Stomach (tissue), 9 donors: ENCODE measurements around the gene NEAT1. TPM values are rescaled to one million over a fixed set of nuclear protein-coding genes. Genes with fewer than 3 reads are reported as not detected.

Experiments
- DNase-seq, 2 donors: peaks; one replicate each; pipeline versions ENCODE4 v3.0.0 to v3.0.0-alpha.2; 2013 to 2019
- H3K27ac ChIP-seq, 5 donors: fragments of 200-600 bp in 4 of 5; sonication (generic) in 4 of 5; one replicate each; pipeline ENCODE4 v1.5.1; 2013 to 2019; ENCODE audit warnings: mild to moderate bottlenecking in 1 of 5, moderate library complexity in 1 of 5
- H3K27me3 ChIP-seq, 3 donors: fragments of 200-600 bp; sonication (generic); one replicate each; pipeline ENCODE4 v1.5.1; 2017 to 2019; ENCODE audit warnings: mixed run types in 1 of 3
- H3K36me3 ChIP-seq, 4 donors: fragments of 200-600 bp; sonication (generic); 1 replicate in 3 of 4; 2 replicates in 1 of 4; pipeline ENCODE4 v1.5.1; 2016 to 2019
- H3K4me1 ChIP-seq, 4 donors: fragments of 200-600 bp; sonication (generic); one replicate each; pipeline ENCODE4 v1.5.1; 2016 to 2019
- H3K4me3 ChIP-seq, 4 donors: fragments of 200-600 bp; sonication (generic) in 3 of 4; one replicate each; pipeline ENCODE4 v1.5.1; 2016 to 2019; ENCODE audit warnings: mild to moderate bottlenecking in 1 of 4
- H3K9me3 ChIP-seq, 4 donors: fragments of 200-600 bp; sonication (generic); one replicate each; pipeline ENCODE4 v1.5.1; 2016 to 2019
- EP300 ChIP-seq: sonication (generic); formaldehyde crosslinking; IDR thresholded peaks from one replicate; pipeline ENCODE4 v1.6.1; 2017; ENCODE audit warnings: antibody characterized with exemption
- POLR2A ChIP-seq, 4 donors: fragments of 450-650 bp; IDR thresholded peaks; one replicate each; pipeline ENCODE4 v1.6.1; 2016; ENCODE audit warnings: antibody characterized with exemption in 4 of 4, control low read depth in 2 of 4, mild to moderate bottlenecking in 1 of 4, moderate library complexity in 1 of 4
- POLR2AphosphoS5 ChIP-seq, 3 donors: sonication (generic); formaldehyde crosslinking; IDR thresholded peaks; one replicate each; pipeline ENCODE4 v1.6.1; 2016; ENCODE audit warnings: antibody characterized with exemption in 3 of 3
- WGBS, 5 donors: extraction: QIAGEN DNeasy Blood & Tissue Kit in 3 of 5; methylation state at CpG; one replicate each; pipeline versions ENCODE4 v1.1.5 to v1.1.7; 2013 to 2018; 5-methylcytosine and 5-hydroxymethylcytosine counted together
- intact Hi-C: fragments of 100-400 bp; cut with DNase I; formaldehyde crosslinking; loops from one replicate; pipeline ENCODE4 v1.15.1; 2023; ENCODE audit warnings: low total_unique reads
- polyA plus RNA-seq, 3 donors: library from polyadenylated mRNA; stranded (reverse); fragments of 200-250 nt; gene quantifications; one replicate each; pipeline ENCODE4 v1.2.3, GENCODE V29; 2013
- total RNA-seq, 5 donors: library from RNA; depleted of rRNA; stranded (reverse); fragments of >200 nt; gene quantifications; one replicate each; pipeline versions ENCODE4 v1.1.0 to v1.2.3, GENCODE V29; 2014 to 2016
- TF ChIP-seq, protein P1 (sequence below), 7 experiments: fragments of 450-650 bp in 4 of 7; fragments of 200-600 bp in 3 of 7; sonication (generic) in 3 of 7; IDR thresholded peaks; one replicate each; pipeline ENCODE4 v1.5.1; 2016 to 2019; ENCODE audit warnings: antibody characterized with exemption in 7 of 7, control low read depth in 2 of 7, mild to moderate bottlenecking in 1 of 7
- donor health status: healthy with polysubstance abuse.
- donor health status: Bipolar disorder and iron deficiency.
- donor health status: healthy.

The NEAT1 gene
- total and polyA plus RNA-seq, 8 donors = 131 to 2,124 (median 707) TPM

DNA sequence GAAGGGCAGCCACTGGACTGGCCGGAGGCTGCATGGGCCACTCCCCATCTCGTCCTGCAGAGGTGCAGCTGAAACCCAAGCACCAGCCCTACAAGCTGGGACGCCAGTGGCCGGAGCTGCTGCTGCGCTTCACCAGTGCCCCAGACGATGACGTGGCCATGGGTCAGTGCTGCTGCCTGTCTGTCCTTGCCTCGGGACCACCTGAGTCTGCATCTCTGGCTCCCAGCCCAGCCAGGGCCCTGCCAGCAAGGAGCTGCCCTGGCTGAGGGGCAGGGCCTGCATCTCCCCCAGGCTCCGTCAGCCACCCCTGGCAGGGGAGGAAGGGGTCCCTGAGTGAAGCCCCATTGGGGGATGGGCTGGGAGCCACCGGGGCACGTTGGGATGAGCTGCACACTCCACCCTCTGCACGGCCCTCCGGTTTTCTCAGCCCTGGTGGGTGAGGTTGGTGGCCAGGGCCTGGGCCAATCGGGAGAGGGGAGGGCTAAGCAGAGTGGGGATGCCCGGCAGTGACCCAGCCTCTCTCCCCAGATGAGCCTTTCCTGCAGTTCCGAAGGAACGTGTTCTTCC lies 29.0 kb upstream of the NEAT1 start:
- intact Hi-C loops = no loop called here
- WGBS, 5 donors = 87 to 93% (median 90%) methylated on average over 3 to 17 of the region's 17 CpGs
- DNase-seq = no peak
- Histone ChIP-seq H3K27me3 (no peaks in the 10 kb centered on the region), H3K4me1 (peaks cover 24 to 39% (median 32%) of the 10 kb centered on the region in 4 donors), H3K36me3 (peaks cover 45 to 97% (median 91%) of the 10 kb centered on the region in 4 donors), H3K4me3 (no peak overlapping the region), H3K9me3 (no peaks in the 10 kb centered on the region), H3K27ac (no peak overlapping the region)
- TF ChIP-seq POLR2A (IDR thresholded peaks at IDR 0.05) (no peak), EP300 (no peak), POLR2AphosphoS5 (IDR thresholded peaks at IDR 0.05) (no peak)
- TF ChIP-seq, protein P1, sequence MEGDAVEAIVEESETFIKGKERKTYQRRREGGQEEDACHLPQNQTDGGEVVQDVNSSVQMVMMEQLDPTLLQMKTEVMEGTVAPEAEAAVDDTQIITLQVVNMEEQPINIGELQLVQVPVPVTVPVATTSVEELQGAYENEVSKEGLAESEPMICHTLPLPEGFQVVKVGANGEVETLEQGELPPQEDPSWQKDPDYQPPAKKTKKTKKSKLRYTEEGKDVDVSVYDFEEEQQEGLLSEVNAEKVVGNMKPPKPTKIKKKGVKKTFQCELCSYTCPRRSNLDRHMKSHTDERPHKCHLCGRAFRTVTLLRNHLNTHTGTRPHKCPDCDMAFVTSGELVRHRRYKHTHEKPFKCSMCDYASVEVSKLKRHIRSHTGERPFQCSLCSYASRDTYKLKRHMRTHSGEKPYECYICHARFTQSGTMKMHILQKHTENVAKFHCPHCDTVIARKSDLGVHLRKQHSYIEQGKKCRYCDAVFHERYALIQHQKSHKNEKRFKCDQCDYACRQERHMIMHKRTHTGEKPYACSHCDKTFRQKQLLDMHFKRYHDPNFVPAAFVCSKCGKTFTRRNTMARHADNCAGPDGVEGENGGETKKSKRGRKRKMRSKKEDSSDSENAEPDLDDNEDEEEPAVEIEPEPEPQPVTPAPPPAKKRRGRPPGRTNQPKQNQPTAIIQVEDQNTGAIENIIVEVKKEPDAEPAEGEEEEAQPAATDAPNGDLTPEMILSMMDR (IDR thresholded peaks at IDR 0.05) = no peak

DNA sequence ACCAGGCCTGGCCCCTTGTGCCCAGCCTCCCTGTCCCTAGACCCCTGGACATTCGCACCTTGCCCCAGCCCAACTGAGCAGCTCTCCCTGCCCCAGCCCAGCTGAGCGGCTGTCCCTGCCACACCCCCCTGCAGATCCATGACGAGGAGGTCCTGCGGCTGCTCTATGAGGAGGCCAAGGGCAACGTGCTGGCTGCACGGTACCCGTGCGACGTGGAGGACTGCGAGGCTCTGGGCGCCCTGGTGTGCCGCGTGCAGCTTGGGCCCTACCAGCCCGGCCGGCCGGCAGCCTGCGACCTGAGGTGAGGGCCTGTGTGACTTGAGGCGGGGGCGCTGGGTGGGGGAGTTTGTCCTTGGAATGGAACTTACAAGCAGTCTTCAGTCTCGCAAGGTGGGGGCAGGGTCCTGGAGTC lies 28.5 kb upstream of the NEAT1 start:
- TF ChIP-seq POLR2AphosphoS5 (IDR thresholded peaks at IDR 0.05) (no peak), EP300 (no peak), POLR2A (IDR thresholded peaks at IDR 0.05) (no peak)
- TF ChIP-seq, protein P1 (IDR thresholded peaks at IDR 0.05) = no peak
- no peak overlapping the region for H3K27ac ChIP-seq
- peaks cover 18 to 33% (median 27%) of the 10 kb centered on the region in 4 donors for H3K4me1 ChIP-seq
- WGBS, 5 donors = 92 to 97% (median 96%) methylated on average over 13 to 20 of the region's 20 CpGs
- H3K27me3 ChIP-seq = no peaks in the 10 kb centered on the region
- DNase-seq = no peak
- H3K4me3 ChIP-seq = no peak overlapping the region
- H3K9me3 ChIP-seq = no peaks in the 10 kb centered on the region
- H3K36me3 ChIP-seq = peaks cover 45 to 100% (median 92%) of the 10 kb centered on the region in 4 donors
- intact Hi-C loops = no loop called here

DNA sequence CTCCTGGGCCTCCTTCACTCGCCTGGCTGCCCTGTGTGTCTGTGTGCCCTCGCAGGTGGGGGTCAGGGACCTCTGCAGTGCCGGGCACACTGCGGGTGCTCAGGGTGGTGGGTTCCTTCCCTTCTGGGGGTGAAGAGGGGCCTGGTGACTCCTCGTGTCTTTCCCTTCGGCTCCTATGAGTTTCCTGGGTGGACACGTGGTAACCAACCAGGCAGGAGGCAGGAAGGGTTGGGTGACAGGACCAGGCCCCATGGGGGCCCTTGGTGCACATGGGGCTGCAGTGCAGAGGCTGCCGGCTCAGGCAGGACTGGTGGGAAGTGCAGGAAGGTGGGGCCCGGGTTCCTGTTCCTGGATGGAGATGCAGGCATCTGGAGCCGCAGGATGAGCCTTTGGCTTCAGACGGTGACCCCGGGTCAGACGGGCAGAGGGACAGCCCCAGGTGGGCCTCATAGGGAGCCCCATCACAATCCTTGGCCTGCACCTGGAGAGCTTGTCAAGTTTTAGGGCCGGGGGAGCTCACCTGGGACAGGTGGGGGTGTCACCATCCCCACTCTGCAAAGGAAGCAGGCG lies 26.6 kb upstream of the NEAT1 start:
- no peak overlapping the region for H3K27ac ChIP-seq
- no peaks in the 10 kb centered on the region for H3K27me3 ChIP-seq
- DNase-seq = no peak
- peaks cover under 1 to 14% (median 7%) of the 10 kb centered on the region in 4 donors for H3K4me1 ChIP-seq
- intact Hi-C loops = no loop called here
- peaks cover 64 to 100% (median 97%) of the 10 kb centered on the region in 4 donors for H3K36me3 ChIP-seq
- no peaks in the 10 kb centered on the region for H3K9me3 ChIP-seq
- H3K4me3 ChIP-seq = no peak overlapping the region
- TF ChIP-seq POLR2AphosphoS5 (IDR thresholded peaks at IDR 0.05) = no peak
- no peak for TF ChIP-seq POLR2A (IDR thresholded peaks at IDR 0.05)
- TF ChIP-seq EP300 = no peak
- TF ChIP-seq, protein P1 (IDR thresholded peaks at IDR 0.05) = no peak
- 84 to 94% (median 93%) methylated on average over 10 to 15 of the region's 15 CpGs for WGBS, 5 donors

DNA sequence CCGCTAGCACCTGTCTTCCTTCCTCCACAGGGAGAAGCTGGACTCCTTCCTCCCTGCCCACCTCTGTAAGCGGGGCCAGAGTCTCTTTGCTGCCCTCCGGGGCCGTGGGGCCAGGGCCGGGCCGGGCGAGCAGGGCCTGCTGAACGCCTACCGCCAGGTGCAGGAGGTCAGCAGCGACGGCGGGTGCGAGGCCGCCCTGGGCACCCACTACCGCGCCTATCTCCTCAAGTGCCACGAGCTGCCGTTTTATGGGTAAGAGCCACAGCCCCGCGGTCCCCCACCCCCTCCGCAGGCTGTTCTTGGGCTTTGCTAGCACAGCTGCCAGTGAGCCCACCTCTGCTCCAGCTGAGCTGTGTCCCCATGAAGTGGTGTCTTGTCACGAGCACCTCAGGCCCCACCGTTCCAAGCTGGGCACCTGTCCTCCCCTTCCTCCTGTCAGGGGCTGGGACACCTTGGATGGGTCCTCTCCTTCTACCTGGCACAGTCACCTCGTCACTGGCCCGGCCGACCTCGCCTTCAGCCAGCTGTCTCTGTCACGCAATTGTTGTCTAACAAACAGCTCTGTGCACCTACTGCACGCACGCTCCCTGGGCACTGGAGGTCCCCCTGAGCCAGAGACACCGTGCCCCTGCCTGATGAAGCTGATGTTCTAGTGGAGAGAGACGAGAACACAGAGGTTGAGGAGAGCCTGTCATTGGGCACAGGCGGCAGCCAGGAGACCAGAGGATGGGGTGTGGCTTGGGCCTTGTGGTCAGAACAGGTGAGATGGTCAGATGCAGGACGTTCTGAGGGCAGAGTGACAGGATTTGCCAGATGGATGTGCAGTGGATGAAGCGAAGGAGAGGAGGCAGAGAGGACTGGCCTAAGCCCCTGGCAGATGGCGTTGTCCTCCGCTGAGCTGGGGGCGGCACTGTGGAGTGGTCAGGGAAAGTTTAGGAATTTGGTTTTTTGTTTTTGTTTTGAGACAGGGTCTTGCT lies 25.5 kb upstream of the NEAT1 start:
- Histone ChIP-seq H3K27ac (no peak overlapping the region), H3K4me3 (no peak overlapping the region), H3K4me1 (peaks cover 0 to 4% (median under 1%) of the 10 kb centered on the region in 4 donors), H3K9me3 (no peaks in the 10 kb centered on the region), H3K27me3 (no peaks in the 10 kb centered on the region), H3K36me3 (peaks cover 60 to 100% (median 99%) of the 10 kb centered on the region in 4 donors)
- no peak for DNase-seq
- intact Hi-C loops = no loop called here
- WGBS, 5 donors = 88 to 93% (median 90%) methylated on average over 29 to 38 of the region's 38 CpGs
- TF ChIP-seq EP300 (no peak), POLR2AphosphoS5 (IDR thresholded peaks at IDR 0.05) (no peak), POLR2A (IDR thresholded peaks at IDR 0.05) (no peak)
- TF ChIP-seq, protein P1 (IDR thresholded peaks at IDR 0.05) = no peak
